Stomach (tissue), 19 donors: ENCODE measurements around the gene NRAP. TPM values are rescaled to one million over a fixed set of nuclear protein-coding genes. Genes with fewer than 3 reads are reported as not detected.

ENCODE experiments used
- DNase-seq, 2 donors: peaks; one replicate each; pipeline versions ENCODE4 v3.0.0 to v3.0.0-alpha.2; 2013 to 2019
- H3K27ac ChIP-seq, 5 donors: fragments of 200-600 bp in 4 of 5; sonication (generic) in 4 of 5; one replicate each; pipeline ENCODE4 v1.5.1; 2013 to 2019; ENCODE audit warnings: mild to moderate bottlenecking in 1 of 5, moderate library complexity in 1 of 5
- H3K27me3 ChIP-seq, 3 donors: fragments of 200-600 bp; sonication (generic); one replicate each; pipeline ENCODE4 v1.5.1; 2017 to 2019; ENCODE audit warnings: mixed run types in 1 of 3
- H3K36me3 ChIP-seq, 4 donors: fragments of 200-600 bp; sonication (generic); 1 replicate in 3 of 4; 2 replicates in 1 of 4; pipeline ENCODE4 v1.5.1; 2016 to 2019
- H3K4me1 ChIP-seq, 4 donors: fragments of 200-600 bp; sonication (generic); one replicate each; pipeline ENCODE4 v1.5.1; 2016 to 2019
- H3K4me3 ChIP-seq, 4 donors: fragments of 200-600 bp; sonication (generic) in 3 of 4; one replicate each; pipeline ENCODE4 v1.5.1; 2016 to 2019; ENCODE audit warnings: mild to moderate bottlenecking in 1 of 4
- H3K9me3 ChIP-seq, 4 donors: fragments of 200-600 bp; sonication (generic); one replicate each; pipeline ENCODE4 v1.5.1; 2016 to 2019
- CTCF ChIP-seq, 7 experiments: fragments of 450-650 bp in 4 of 7; fragments of 200-600 bp in 3 of 7; sonication (generic) in 3 of 7; IDR thresholded peaks; one replicate each; pipeline ENCODE4 v1.5.1; 2016 to 2019; ENCODE audit warnings: antibody characterized with exemption in 7 of 7, control low read depth in 2 of 7, mild to moderate bottlenecking in 1 of 7
- EP300 ChIP-seq: sonication (generic); formaldehyde crosslinking; IDR thresholded peaks from one replicate; pipeline ENCODE4 v1.6.1; 2017; ENCODE audit warnings: antibody characterized with exemption
- POLR2A ChIP-seq, 4 donors: fragments of 450-650 bp; IDR thresholded peaks; one replicate each; pipeline ENCODE4 v1.6.1; 2016; ENCODE audit warnings: antibody characterized with exemption in 4 of 4, control low read depth in 2 of 4, mild to moderate bottlenecking in 1 of 4, moderate library complexity in 1 of 4
- POLR2AphosphoS5 ChIP-seq, 3 donors: sonication (generic); formaldehyde crosslinking; IDR thresholded peaks; one replicate each; pipeline ENCODE4 v1.6.1; 2016; ENCODE audit warnings: antibody characterized with exemption in 3 of 3
- WGBS, 5 donors: extraction: QIAGEN DNeasy Blood & Tissue Kit in 3 of 5; methylation state at CpG; one replicate each; pipeline versions ENCODE4 v1.1.5 to v1.1.7; 2013 to 2018; 5-methylcytosine and 5-hydroxymethylcytosine counted together
- intact Hi-C: fragments of 100-400 bp; cut with DNase I; formaldehyde crosslinking; loops from one replicate; pipeline ENCODE4 v1.15.1; 2023; ENCODE audit warnings: low total_unique reads
- long read RNA-seq, 10 donors: transcript quantifications; one replicate each; lab custom pipeline, GENCODE V29; 2026
- polyA plus RNA-seq, 3 donors: library from polyadenylated mRNA; stranded (reverse); fragments of 200-250 nt; gene quantifications; one replicate each; pipeline ENCODE4 v1.2.3, GENCODE V29; 2013
- total RNA-seq, 5 donors: library from RNA; depleted of rRNA; stranded (reverse); fragments of >200 nt; gene quantifications; one replicate each; pipeline versions ENCODE4 v1.1.0 to v1.2.3, GENCODE V29; 2014 to 2016
- donor health status: healthy with polysubstance abuse.
- donor health status: Bipolar disorder and iron deficiency.
- donor health status: healthy.

The NRAP gene
- total RNA-seq (under 1 TPM in 1 of 5 donors, not detected in 4; 0.18 TPM), polyA plus RNA-seq (under 1 TPM; 0.03 to 0.92 (median 0.19) TPM)
- long read RNA-seq, donor 1 = 0 reads
- long read RNA-seq, donor 2 = 0 reads
- long read RNA-seq, donor 3 = 0 reads
- long read RNA-seq, donor 4 = 0 reads
- long read RNA-seq, donor 5 = 0 reads
- long read RNA-seq, donor 6 = 0 reads
- long read RNA-seq, donor 7 = 0 reads
- long read RNA-seq, donor 8 = 0 reads
- long read RNA-seq, donor 9 = 0 reads
- long read RNA-seq, donor 10 = 0 reads

DNA sequence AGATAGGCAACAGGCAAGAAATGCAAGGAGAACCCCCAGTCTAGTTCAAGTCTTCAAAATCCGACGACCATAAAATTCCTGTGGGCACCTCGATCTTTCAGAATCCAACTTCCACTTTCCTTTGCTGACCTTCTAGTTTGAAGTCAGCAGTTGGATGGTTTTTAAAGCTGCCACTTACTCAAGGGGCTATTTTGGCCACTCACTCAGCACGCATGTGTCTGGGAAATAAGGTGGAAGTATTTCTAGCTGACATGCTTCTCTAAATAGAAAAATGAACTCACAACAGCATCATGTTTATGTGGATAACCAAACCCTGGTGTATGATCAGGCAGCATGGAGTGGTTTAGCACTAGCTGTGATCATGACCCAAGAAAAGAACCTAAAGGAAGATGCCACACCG is at the start of gene NRAP:
TSS of gene NRAP (minus strand) at position 134 of the 400 bp plus-strand sequence. CDS start 159 bp downstream, outside the sequence.
- Histone ChIP-seq H3K36me3 (no peaks in the 10 kb centered on the region), H3K4me3 (no peak within 1 kb of the TSS), H3K27me3 (no peaks in the 10 kb centered on the region), H3K4me1 (peaks cover 0 to 6% (median 0%) of the 10 kb centered on the region in 4 donors), H3K27ac (no peak within 1 kb of the TSS), H3K9me3 (no peaks in the 10 kb centered on the region)
- no peak for DNase-seq
- no peak for TF ChIP-seq CTCF (IDR thresholded peaks at IDR 0.05)
- no peak for TF ChIP-seq POLR2AphosphoS5 (IDR thresholded peaks at IDR 0.05)
- TF ChIP-seq POLR2A (IDR thresholded peaks at IDR 0.05) = no peak
- TF ChIP-seq EP300 = no peak
- 89 to 94% (median 92%) methylated on average over 5 of the region's 5 CpGs for WGBS, 5 donors
- intact Hi-C loops = no loop called here

GRCh38 chr10:113713640-113713982 is 49.8 kb upstream of the NRAP start:
- Histone ChIP-seq H3K27ac (peak overlapping the region in 4 of 5 donors; percentile 14 to 59 (median 36)), H3K9me3 (no peaks in the 10 kb centered on the region), H3K36me3 (peaks cover 0 to 37% (median 26%) of the 10 kb centered on the region in 4 donors), H3K4me3 (no peak overlapping the region), H3K27me3 (no peaks in the 10 kb centered on the region), H3K4me1 (peaks cover 24 to 58% (median 44%) of the 10 kb centered on the region in 4 donors)
- DNase-seq = no peak
- 34 to 70% (median 39%) methylated on average over 2 of the region's 2 CpGs for WGBS, 5 donors
- TF ChIP-seq CTCF (IDR thresholded peaks at IDR 0.05) (no peak), POLR2AphosphoS5 (IDR thresholded peaks at IDR 0.05) (no peak)
- intact Hi-C loops = loop anchor here (10.0 kb wide), 1 partner anchor 381 kb away; no protein-coding TSS in a partner anchor

- peak overlapping the region in 4 of 5 donors; percentile 14 to 59 (median 47) for H3K27ac ChIP-seq
- no peaks in the 10 kb centered on the region for H3K27me3 ChIP-seq
- 31 to 58% (median 50%) methylated on average over 8 of the region's 8 CpGs for WGBS, 5 donors
- H3K9me3 ChIP-seq = no peaks in the 10 kb centered on the region
- peaks cover 0 to 39% (median 25%) of the 10 kb centered on the region in 4 donors for H3K36me3 ChIP-seq
- DNase-seq = peak in 1 of 2 donors; percentile 33
- intact Hi-C loops = loop anchor here (10.0 kb wide), 1 partner anchor 382 kb away; no protein-coding TSS in a partner anchor
- H3K4me3 ChIP-seq = no peak overlapping the region
- peaks cover 24 to 60% (median 47%) of the 10 kb centered on the region in 4 donors for H3K4me1 ChIP-seq
- TF ChIP-seq EP300 (no peak), CTCF (IDR thresholded peaks at IDR 0.05) (no peak), POLR2AphosphoS5 (IDR thresholded peaks at IDR 0.05) (peak in 1 of 3 donors; percentile 8), POLR2A (IDR thresholded peaks at IDR 0.05) (no peak)
Measured at GRCh38 chr10:113712755-113713639, 49.2 kb upstream of the NRAP start.

DNA sequence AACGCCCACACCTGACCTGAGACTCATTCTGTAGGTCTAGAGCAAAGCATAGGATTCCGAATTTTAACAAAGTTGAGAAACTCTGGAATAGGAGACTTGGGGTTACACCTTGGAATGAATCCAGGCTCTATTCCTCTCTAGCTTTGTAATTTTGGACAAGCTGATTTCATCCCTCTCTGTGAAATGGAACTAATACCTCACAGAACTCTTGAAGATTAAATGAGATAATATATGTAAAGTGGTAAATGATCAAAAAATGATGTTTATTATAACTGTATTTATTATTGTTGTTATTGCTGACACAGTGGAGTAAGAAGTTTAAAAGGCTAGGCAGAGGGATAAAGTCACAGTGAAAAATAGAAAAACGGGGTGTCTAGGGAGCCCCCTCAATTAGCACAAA is 48.2 kb upstream of the NRAP start:
- Histone ChIP-seq H3K27ac (peak overlapping the region in 1 of 5 donors; percentile 62), H3K27me3 (no peaks in the 10 kb centered on the region), H3K4me1 (peaks cover 24 to 70% (median 50%) of the 10 kb centered on the region in 4 donors), H3K4me3 (no peak overlapping the region), H3K9me3 (no peaks in the 10 kb centered on the region), H3K36me3 (peaks cover 0 to 31% (median 15%) of the 10 kb centered on the region in 4 donors)
- TF ChIP-seq EP300 (no peak), CTCF (IDR thresholded peaks at IDR 0.05) (no peak), POLR2AphosphoS5 (IDR thresholded peaks at IDR 0.05) (no peak), POLR2A (IDR thresholded peaks at IDR 0.05) (no peak)
- intact Hi-C loops = loop anchor here (10.0 kb wide), 1 partner anchor 383 kb away; no protein-coding TSS in a partner anchor
- WGBS, 5 donors = 90 to 93% (median 91%) methylated on average over 3 of the region's 3 CpGs
- DNase-seq = no peak
